ENCODE measurements around the gene SPATA17. TPM values are rescaled to one million over a fixed set of nuclear protein-coding genes. Genes with fewer than 3 reads are reported as not detected.

The SPATA17 gene
- total and polyA plus RNA-seq, 9 donors, result 0.16 to 8.5 (median 0.75) TPM

- TF ChIP-seq CTCF (IDR thresholded peaks at IDR 0.05) (no peak), POLR2A (IDR thresholded peaks at IDR 0.05) (no peak), EP300 (IDR thresholded peaks at IDR 0.05) (no peak)
- no peak overlapping the region for H3K4me3 ChIP-seq
- no peaks in the 10 kb centered on the region for H3K9me3 ChIP-seq
- intact Hi-C loops (cut with DNase I), result no loop called here
- no peak for DNase-seq
- H3K27ac ChIP-seq, result no peak overlapping the region
- 88 to 94% (median 92%) methylated on average over 3 of the region's 3 CpGs for WGBS, 3 donors
- peaks cover 3% of the 10 kb centered on the region for H3K27me3 ChIP-seq
- H3K36me3 ChIP-seq, result no peaks in the 10 kb centered on the region
- no peaks in the 10 kb centered on the region for H3K4me1 ChIP-seq (ENCODE audit: insufficient read depth)
These were observed 216.5 kb downstream of the SPATA17 start for GRCh38 chr1:217847643-217848042.

- TF ChIP-seq EP300 (IDR thresholded peaks at IDR 0.05), result no peak
- no peak for TF ChIP-seq POLR2A (IDR thresholded peaks at IDR 0.05)
- no peak for TF ChIP-seq CTCF (IDR thresholded peaks at IDR 0.05)
- Histone ChIP-seq H3K4me1 (ENCODE audit: insufficient read depth) (no peaks in the 10 kb centered on the region), H3K27ac (no peak overlapping the region), H3K36me3 (no peaks in the 10 kb centered on the region), H3K4me3 (no peak overlapping the region), H3K27me3 (no peaks in the 10 kb centered on the region), H3K9me3 (no peaks in the 10 kb centered on the region)
- no peak for DNase-seq
- intact Hi-C loops (cut with DNase I), result no loop called here
- WGBS, 3 donors, result 51 to 58% (median 54%) methylated on average over 6 of the region's 6 CpGs
These were observed 225.3 kb downstream of the SPATA17 start for GRCh38 chr1:217856342-217857034.

- H3K36me3 ChIP-seq, result no peaks in the 10 kb centered on the region
- WGBS, 3 donors, result 32 to 46% (median 36%) methylated on average over 5 of the region's 5 CpGs
- DNase-seq, result no peak
- no peak overlapping the region for H3K4me3 ChIP-seq
- intact Hi-C loops (cut with DNase I), result no loop called here
- TF ChIP-seq CTCF (IDR thresholded peaks at IDR 0.05) (no peak), EP300 (IDR thresholded peaks at IDR 0.05) (no peak), POLR2A (IDR thresholded peaks at IDR 0.05) (no peak)
- H3K4me1 ChIP-seq (ENCODE audit: insufficient read depth), result no peaks in the 10 kb centered on the region
- H3K27ac ChIP-seq, result no peak overlapping the region
- H3K9me3 ChIP-seq, result no peaks in the 10 kb centered on the region
- no peaks in the 10 kb centered on the region for H3K27me3 ChIP-seq
These were observed 225.9 kb downstream of the SPATA17 start for GRCh38 chr1:217857061-217857460.

- Histone ChIP-seq H3K27me3 (no peaks in the 10 kb centered on the region), H3K9me3 (no peaks in the 10 kb centered on the region), H3K36me3 (no peaks in the 10 kb centered on the region), H3K27ac (no peak overlapping the region), H3K4me1 (ENCODE audit: insufficient read depth) (no peaks in the 10 kb centered on the region), H3K4me3 (no peak overlapping the region)
- intact Hi-C loops (cut with DNase I), result no loop called here
- no peak for TF ChIP-seq POLR2A (IDR thresholded peaks at IDR 0.05)
- no peak for TF ChIP-seq CTCF (IDR thresholded peaks at IDR 0.05)
- no peak for TF ChIP-seq EP300 (IDR thresholded peaks at IDR 0.05)
- DNase-seq, result no peak
- WGBS, 3 donors, result 78 to 91% (median 80%) methylated on average over 1 of the region's 1 CpG
These were observed 230.5 kb downstream of the SPATA17 start for GRCh38 chr1:217861658-217862057.
